H1 (cell line): ENCODE data around the gene HBA2. TPM values are rescaled to one million over a fixed set of nuclear protein-coding genes. Genes with fewer than 3 reads are reported as not detected.
A peak's percentile ranks its signal among the peaks of the same experiment; 100 is the strongest.

Experiments used
- CTCF ChIA-PET: fragments of 300-600 bp; sonication (Branson Sonifier 250); formaldehyde crosslinking; loops from one replicate; lab custom pipeline; 2021; ENCODE audit not compliant: partially characterized antibody; lab: Charles Lee
- POLR2A ChIA-PET: fragments of 300-600 bp; sonication (Branson Sonifier 250); formaldehyde crosslinking; loops from one replicate; lab custom pipeline; 2021; ENCODE audit warnings: inconsistent platforms; ENCODE audit not compliant: partially characterized antibody; lab: Charles Lee
- DNase-seq, 2 experiments: peaks; one replicate each; pipeline versions ENCODE4 v3.0.0 to v3.0.0-alpha.2; 2010 to 2022; ENCODE audit warnings: low spot score in 2 of 2, low read depth in 1 of 2, mixed read lengths in 1 of 2
- FAIRE-seq: peaks from 2 replicates; lab custom pipeline; 2011; peaks lifted over from hg19 to GRCh38; lab: Jason Lieb, UNC
- H2AFZ ChIP-seq: 2 replicates; pipeline ENCODE4 v1.8.1; 2012; ENCODE audit warnings: low read length, inconsistent platforms
- H2AK5ac ChIP-seq: 2 replicates; pipeline ENCODE4 v1.6.1; 2013; ENCODE audit warnings: low read depth, low read length
- H2BK120ac ChIP-seq: replicated peaks from 2 replicates; pipeline ENCODE3; 2013; ENCODE audit warnings: low read depth, low read length, inconsistent platforms
- H2BK12ac ChIP-seq: 2 replicates; pipeline ENCODE4 v1.6.1; 2013; ENCODE audit warnings: low read depth, low read length
- H2BK15ac ChIP-seq: 2 replicates; pipeline ENCODE4 v1.6.1; 2013; ENCODE audit warnings: low read length
- H2BK20ac ChIP-seq: 2 replicates; pipeline ENCODE4 v1.6.1; 2013; ENCODE audit warnings: low read length
- H2BK5ac ChIP-seq: 2 replicates; pipeline ENCODE4 v1.6.1; 2013; ENCODE audit warnings: low read depth, low read length
- H3K14ac ChIP-seq: 2 replicates; pipeline ENCODE4 v1.6.1; 2013; ENCODE audit warnings: inconsistent platforms; ENCODE audit not compliant: insufficient read length
- H3K18ac ChIP-seq: 2 replicates; pipeline ENCODE4 v1.6.1; 2013; ENCODE audit warnings: low read length; ENCODE audit errors: extremely low read depth
- H3K23ac ChIP-seq: 2 replicates; pipeline ENCODE4 v1.6.1; 2013; ENCODE audit warnings: inconsistent platforms; ENCODE audit not compliant: insufficient read length
- H3K23me2 ChIP-seq: 2 replicates; pipeline ENCODE4 v1.6.1; 2013; ENCODE audit warnings: low read depth, low read length
- H3K27ac ChIP-seq: 2 replicates; pipeline ENCODE4 v1.6.1; 2011; ENCODE audit warnings: low read depth, low read length, inconsistent platforms
- H3K27me3 ChIP-seq, 4 experiments: replicated peaks in 1 of 4; 1 replicate in 1 of 4; 2 replicates in 3 of 4; pipeline versions ENCODE4 v1.6.1 to v1.8.1; 2011 to 2013; ENCODE audit warnings: low read length in 3 of 4, mild to moderate bottlenecking in 3 of 4, inconsistent platforms in 2 of 4, mixed read lengths in 2 of 4, moderate library complexity in 1 of 4; ENCODE audit not compliant: control insufficient read depth in 3 of 4, insufficient read depth in 3 of 4; ENCODE audit errors: extremely low read depth in 1 of 4
- H3K36me3 ChIP-seq, 4 experiments: 2 replicates each; pipeline versions ENCODE4 v1.6.1 to v1.8.1; 2011 to 2013; ENCODE audit warnings: mild to moderate bottlenecking in 4 of 4, low read length in 3 of 4, moderate library complexity in 2 of 4, control low read depth in 1 of 4, inconsistent platforms in 1 of 4; ENCODE audit not compliant: insufficient read depth in 4 of 4, control insufficient read depth in 2 of 4
- H3K4ac ChIP-seq: replicated peaks from 2 replicates; pipeline ENCODE3; 2013; ENCODE audit warnings: low read length, low read depth, mixed read lengths, inconsistent platforms; ENCODE audit not compliant: insufficient read length
- H3K4me1 ChIP-seq, 4 experiments: replicated peaks in 1 of 4; 1 replicate in 1 of 4; 2 replicates in 3 of 4; pipeline versions ENCODE4 v1.6.1 to v1.8.1; 2011 to 2013; ENCODE audit warnings: low read length in 3 of 4, inconsistent platforms in 2 of 4, mixed read lengths in 1 of 4; ENCODE audit not compliant: insufficient read depth in 4 of 4, control insufficient read depth in 3 of 4
- H3K4me2 ChIP-seq, 2 experiments: 2 replicates each; pipeline versions ENCODE4 v1.6.1 to v1.8.1; 2011 to 2013; ENCODE audit warnings: low read depth in 2 of 2, low read length in 2 of 2, control low read depth in 1 of 2, inconsistent platforms in 1 of 2, mild to moderate bottlenecking in 1 of 2; ENCODE audit not compliant: insufficient read depth in 1 of 2
- H3K4me3 ChIP-seq, 4 experiments: fragments of 200-600, 300-600 bp in 1 of 4; sonication (generic), shearing (Covaris generic), sonication (Bioruptor Twin) in 1 of 4; 2 replicates each; pipeline versions ENCODE4 v1.5.1 to v1.8.1; 2011 to 2016; ENCODE audit warnings: low read length in 4 of 4, low read depth in 3 of 4, control low read depth in 2 of 4, inconsistent platforms in 2 of 4, mild to moderate bottlenecking in 2 of 4, mixed read lengths in 1 of 4, moderate library complexity in 1 of 4; ENCODE audit not compliant: insufficient read depth in 2 of 4; ENCODE audit errors: extremely low read depth in 1 of 4
- H3K56ac ChIP-seq: replicated peaks from 2 replicates; pipeline ENCODE3; 2013; ENCODE audit warnings: low read depth, mild to moderate bottlenecking, mixed read lengths, low read length, inconsistent platforms; ENCODE audit not compliant: insufficient read length
- H3K79me1 ChIP-seq: 2 replicates; pipeline ENCODE4 v1.6.1; 2013; ENCODE audit warnings: low read depth, low read length, control low read depth
- H3K79me2 ChIP-seq, 2 experiments: 2 replicates each; pipeline versions ENCODE4 v1.6.1 to v1.8.1; 2012 to 2013; ENCODE audit warnings: low read length in 2 of 2, mild to moderate bottlenecking in 2 of 2, inconsistent platforms in 1 of 2; ENCODE audit not compliant: insufficient read depth in 2 of 2, control insufficient read depth in 1 of 2
- H3K9ac ChIP-seq, 4 experiments: replicated peaks in 1 of 4; 1 replicate in 1 of 4; 2 replicates in 3 of 4; pipeline versions ENCODE4 v1.6.1 to v1.8.1; 2011 to 2013; ENCODE audit warnings: low read depth in 3 of 4, low read length in 3 of 4, control low read depth in 2 of 4, mild to moderate bottlenecking in 2 of 4, moderate library complexity in 2 of 4, inconsistent platforms in 1 of 4; ENCODE audit errors: extremely low read depth in 1 of 4
- H3K9me3 ChIP-seq, 2 experiments: 2 replicates each; pipeline versions ENCODE4 v1.6.1 to v1.8.1; 2012 to 2013; ENCODE audit warnings: mild to moderate bottlenecking in 2 of 2, moderate library complexity in 2 of 2, control low read depth in 1 of 2, inconsistent platforms in 1 of 2, low read depth in 1 of 2, low read length in 1 of 2, mixed read lengths in 1 of 2; ENCODE audit not compliant: insufficient read depth in 2 of 2
- H4K20me1 ChIP-seq, 2 experiments: replicated peaks in 1 of 2; 2 replicates each; pipeline versions ENCODE3 to v1.8.1; 2011 to 2013; ENCODE audit warnings: inconsistent platforms in 2 of 2, low read length in 2 of 2, mild to moderate bottlenecking in 1 of 2; ENCODE audit not compliant: insufficient read depth in 2 of 2, control insufficient read depth in 1 of 2
- H4K5ac ChIP-seq: 2 replicates; pipeline ENCODE4 v1.6.1; 2013; ENCODE audit warnings: low read length, low read depth, mixed read lengths, inconsistent platforms; ENCODE audit not compliant: insufficient read length
- H4K8ac ChIP-seq: 2 replicates; pipeline ENCODE4 v1.8.0; 2013; ENCODE audit warnings: mild to moderate bottlenecking, moderate library complexity, low read length, inconsistent platforms; ENCODE audit not compliant: insufficient read depth; ENCODE audit errors: extremely low read depth
- H4K91ac ChIP-seq: replicated peaks from 2 replicates; pipeline ENCODE3; 2013; ENCODE audit warnings: low read length, mixed read lengths, inconsistent platforms; ENCODE audit not compliant: insufficient read length
- CBX8 ChIP-seq: fragments of 300-800, 300-1000 bp; sonication (generic); IDR thresholded peaks from 2 replicates; pipeline ENCODE4 v1.7.1; 2016; ENCODE audit warnings: low read depth, low read length, borderline replicate concordance
- CTCF ChIP-seq, 3 experiments: IDR thresholded peaks; 1 replicate in 2 of 3; 2 replicates in 1 of 3; pipeline versions ENCODE4 v1.5.1 to v1.6.1; 2011; ENCODE audit warnings: low read length in 3 of 3, mild to moderate bottlenecking in 3 of 3, inconsistent platforms in 2 of 3, low read depth in 1 of 3, moderate library complexity in 1 of 3; ENCODE audit not compliant: insufficient read depth in 1 of 3; ENCODE audit errors: control extremely low read depth in 1 of 3
- TEAD4 ChIP-seq: IDR thresholded peaks from 2 replicates; pipeline ENCODE4 v1.6.1; 2012; ENCODE audit warnings: low read depth, low read length, inconsistent platforms, mixed read lengths
- WGBS, 2 experiments: shearing (Covaris generic) in 1 of 2; methylation state at CpG; one replicate each; pipeline versions ENCODE4 v1.1.6 to v1.1.7; 2013 to 2015; ENCODE audit warnings: low lambda C conversion rate in 2 of 2, mixed read lengths in 2 of 2, inconsistent platforms in 1 of 2, low coverage in 1 of 2, missing lambda C conversion rate in 1 of 2; ENCODE audit not compliant: insufficient replicate concordance in 2 of 2, insufficient coverage in 1 of 2, insufficient read length in 1 of 2; ENCODE audit errors: extremely low coverage in 1 of 2, missing lambda C conversion rate in 1 of 2; 5-methylcytosine and 5-hydroxymethylcytosine counted together
- polyA plus RNA-seq, 7 experiments: library from polyadenylated mRNA; depleted of rRNA in 3 of 7; stranded (reverse) in 5 of 7; unstranded in 2 of 7; fragments of >200 nt in 5 of 7; fragments of 200-250 nt in 2 of 7; gene quantifications; 1 replicate in 5 of 7; 2 replicates in 1 of 7; 4 replicates in 1 of 7; pipeline versions ENCODE4 v1.2.1 to v1.2.3, GENCODE V29; 2011 to 2013; ENCODE audit warnings: missing spikeins in 2 of 7, mixed read lengths in 2 of 7
- total RNA-seq: library from RNA; stranded (reverse); fragmentation: NEBNext Ultra II Directional; extraction: Animal tissue kit (Norgen Biotek cat#: 25700); gene quantifications from 2 replicates; pipeline ENCODE4 v1.2.1, GENCODE V29; 2021

The HBA2 gene
- total and polyA plus RNA-seq, 2 of the 8 experiments (the other 6 are each of a cell fraction or from before 2014, with no cell fraction given): 6.1 TPM; not detected in 1

- no peak for FAIRE-seq
- Histone ChIP-seq H3K9me3 (no peaks in the 10 kb centered on the region), H3K4ac (no peak overlapping the region), H2BK20ac (no peak overlapping the region), H3K4me2 (no peak overlapping the region), H4K5ac (no peak overlapping the region), H3K27me3 (no peaks in the 10 kb centered on the region), H3K79me2 (peaks cover 0 to 6% of the 10 kb centered on the region in 2 experiments; a peak in 1 of 4 replicates), H2BK15ac (no peak overlapping the region), H2AFZ (no peak overlapping the region), H3K79me1 (peaks cover 2% of the 10 kb centered on the region; the same call in 1 of the 2 replicates), H3K4me3 (no peak overlapping the region), H3K23me2 (no peaks in the 10 kb centered on the region), H3K56ac (no peak overlapping the region), H3K23ac (no peak overlapping the region), H4K91ac (no peak overlapping the region), H2BK5ac (no peak overlapping the region), H4K8ac (no peak overlapping the region), H3K36me3 (no peaks in the 10 kb centered on the region), H4K20me1 (no peaks in the 10 kb centered on the region), H2BK12ac (no peak overlapping the region), H3K27ac (no peak overlapping the region), H3K14ac (no peak overlapping the region), H3K4me1 (no peaks in the 10 kb centered on the region; a peak in 2 of 7 replicates), H3K18ac (no peak overlapping the region), H2BK120ac (no peak overlapping the region), H3K9ac (no peak overlapping the region), H2AK5ac (no peak overlapping the region)
- 75% methylated on average over 10 of the region's 10 CpGs; no CpG with 5 or more reads in 1 of the 2 experiments for WGBS, 2 experiments
- ChIA-PET POLR2A (interaction anchor here (0.7 to 1.4 kb wide), 4 partner anchors 11 to 88 kb away, joined by 3 read pairs; partner anchors contain the start of genes HBQ1, POLR3K and SNRNP25), CTCF (interaction anchor here (1.0 to 1.4 kb wide), 5 partner anchors 19 to 74 kb away, joined by 3 to 5 read pairs (median 4); no protein-coding TSS in a partner anchor)
- DNase-seq: no peak
- TF ChIP-seq CTCF (IDR thresholded peaks at IDR 0.05; ENCODE audit: control extremely low read depth in 1 of 3, insufficient read depth in 1 of 3, low read depth in 1 of 3, low read length in 3 of 3): no peak
- peak; percentile 45; the same call in 1 of the 2 replicates for TF ChIP-seq TEAD4
- no peak for TF ChIP-seq CBX8
Measured at GRCh38 chr16:140175-140857, 32.4 kb upstream of the HBA2 start.
